NAMALWA (cell line): ENCODE data around the gene PGAM2.

Experiments
- DNase-seq: peaks from one replicate; pipeline ENCODE4 v3.0.0-alpha.2; 2015; ENCODE audit warnings: low spot score

PGAM2 gene

GRCh38 chr7:44085546-44085945, 20.2 kb upstream of the PGAM2 start:
- DNase-seq, result peak; percentile 66

- no peak for DNase-seq
These were observed 19.3 kb upstream of the PGAM2 start for GRCh38 chr7:44084701-44085100.

GRCh38 chr7:44083796-44084195, 18.4 kb upstream of the PGAM2 start:
- DNase-seq, result no peak

DNA sequence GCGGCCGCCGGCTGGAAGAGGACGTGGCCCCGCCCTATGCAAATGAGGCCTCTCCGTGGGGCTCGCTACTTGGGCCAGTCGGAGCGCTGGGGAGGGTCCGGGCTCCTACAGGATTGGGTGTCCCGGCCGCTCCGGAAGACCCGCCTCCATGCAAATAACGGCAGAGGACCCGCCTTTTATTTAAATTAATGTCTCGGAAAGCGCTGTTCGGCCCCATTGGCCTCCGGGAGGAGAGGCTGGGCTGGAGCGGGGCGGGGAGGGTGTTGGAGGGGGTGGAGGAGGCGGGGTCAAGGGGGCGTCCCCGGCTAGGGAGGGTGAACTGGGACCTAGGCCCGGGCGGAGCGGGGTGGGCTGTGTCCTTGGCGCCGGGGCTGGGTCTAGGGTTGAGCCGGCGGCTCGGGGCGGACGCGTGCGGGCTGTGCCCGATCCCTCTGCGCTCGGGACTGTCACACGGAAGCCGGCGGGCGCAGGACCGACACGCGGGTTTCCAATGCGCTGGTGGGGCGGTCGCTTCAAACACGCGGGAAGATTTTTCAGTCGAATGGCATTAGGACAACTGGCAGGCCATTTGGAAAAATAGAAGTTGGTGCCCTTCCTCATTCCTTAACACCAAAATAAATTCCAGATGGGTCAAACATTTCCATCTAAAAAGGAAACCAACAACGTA, 17.3 kb upstream of the PGAM2 start:
- peak; percentile 100 for DNase-seq

DNA sequence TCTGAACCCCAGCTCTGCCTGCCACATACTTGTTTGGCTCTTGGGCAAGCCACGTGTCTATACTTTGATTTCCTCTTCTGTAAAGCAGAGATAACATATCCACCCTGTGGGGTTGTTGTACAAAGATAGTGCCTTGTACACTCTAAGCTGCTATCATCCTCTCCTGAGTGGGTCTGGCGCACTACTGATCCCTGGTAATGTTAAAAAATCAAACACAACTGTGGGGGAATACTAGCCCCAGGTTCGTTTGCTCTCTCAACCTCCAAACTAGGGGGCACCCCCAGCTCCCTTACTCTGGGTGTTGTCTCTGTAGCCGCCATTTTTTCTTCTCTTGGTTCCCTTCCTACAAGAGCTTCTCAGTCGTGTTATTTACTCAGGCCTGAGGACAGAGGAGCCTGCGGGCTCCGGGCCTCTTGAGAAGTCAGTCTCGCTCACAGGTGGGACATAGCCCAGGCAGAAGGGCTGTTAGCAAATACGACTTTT, 15.9 kb upstream of the PGAM2 start:
- DNase-seq, result peak; percentile 72

GRCh38 chr7:44080686-44081265, 15.4 kb upstream of the PGAM2 start:
- no peak for DNase-seq

DNA sequence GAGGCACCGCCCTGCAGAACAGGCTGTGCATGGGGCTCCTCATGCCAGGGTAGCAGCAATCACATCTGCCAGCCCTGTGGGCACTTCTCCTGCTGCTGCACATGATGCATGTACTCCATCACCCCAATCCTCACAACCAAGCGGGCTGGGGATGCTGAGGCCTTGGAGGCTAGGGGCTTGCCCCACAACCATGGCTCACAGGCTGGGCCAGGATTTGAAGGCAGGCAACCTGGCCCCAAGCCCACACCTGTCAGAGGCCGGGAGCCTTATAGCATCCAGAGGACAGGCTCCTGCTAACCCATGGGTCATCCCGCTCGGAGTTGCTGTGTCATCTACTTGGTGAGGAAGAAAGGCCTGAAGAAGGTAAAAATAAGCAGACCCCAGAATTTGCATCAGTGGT, 14.8 kb upstream of the PGAM2 start:
- no peak for DNase-seq

- no peak for DNase-seq
These were observed 14.1 kb upstream of the PGAM2 start for GRCh38 chr7:44079331-44080021.

DNA sequence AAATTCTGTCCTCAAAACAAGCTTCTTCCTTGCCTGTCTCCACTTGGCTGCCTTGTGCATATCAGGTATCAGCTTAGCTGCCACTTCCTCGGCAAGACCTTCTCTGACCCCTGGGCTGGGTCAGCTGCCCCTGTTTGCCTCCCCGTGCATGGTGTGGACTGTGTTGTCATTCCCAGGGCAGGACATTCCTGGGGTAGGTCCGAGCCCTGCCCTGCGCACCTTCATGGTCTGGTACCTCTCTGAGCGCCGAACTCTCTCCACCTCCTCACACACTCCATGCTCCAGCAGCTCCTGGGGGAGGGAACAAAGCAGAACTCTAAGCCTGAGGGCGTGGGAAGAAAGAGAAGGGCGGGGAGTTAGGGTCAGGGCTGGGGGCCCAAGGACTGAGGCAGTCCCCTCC, 13.2 kb upstream of the PGAM2 start:
- no peak for DNase-seq

- no peak for DNase-seq
These were observed 12.3 kb upstream of the PGAM2 start for GRCh38 chr7:44077681-44078091.

DNA sequence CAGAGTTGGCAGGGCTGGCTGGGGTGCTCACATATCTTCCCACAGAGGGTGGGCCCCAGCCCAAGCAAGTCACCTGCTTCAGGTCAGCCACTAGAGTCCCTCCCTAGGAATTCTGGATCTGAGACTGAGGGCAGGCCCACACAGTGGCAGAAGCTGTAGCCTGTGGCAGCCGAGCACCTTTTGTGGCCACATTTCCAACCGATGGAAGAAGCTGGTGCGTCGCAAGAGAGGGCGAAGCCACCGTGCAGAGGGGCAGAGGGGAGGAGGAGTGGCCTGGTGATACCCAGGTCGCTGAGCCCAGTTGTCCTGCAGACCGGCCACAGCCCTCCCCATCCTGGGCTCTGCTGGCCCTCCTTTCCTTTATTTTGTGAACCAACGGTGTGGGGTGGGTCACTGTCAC, 11.7 kb upstream of the PGAM2 start:
- DNase-seq, result no peak

GRCh38 chr7:44076101-44076895, 10.9 kb upstream of the PGAM2 start:
- no peak for DNase-seq

DNA sequence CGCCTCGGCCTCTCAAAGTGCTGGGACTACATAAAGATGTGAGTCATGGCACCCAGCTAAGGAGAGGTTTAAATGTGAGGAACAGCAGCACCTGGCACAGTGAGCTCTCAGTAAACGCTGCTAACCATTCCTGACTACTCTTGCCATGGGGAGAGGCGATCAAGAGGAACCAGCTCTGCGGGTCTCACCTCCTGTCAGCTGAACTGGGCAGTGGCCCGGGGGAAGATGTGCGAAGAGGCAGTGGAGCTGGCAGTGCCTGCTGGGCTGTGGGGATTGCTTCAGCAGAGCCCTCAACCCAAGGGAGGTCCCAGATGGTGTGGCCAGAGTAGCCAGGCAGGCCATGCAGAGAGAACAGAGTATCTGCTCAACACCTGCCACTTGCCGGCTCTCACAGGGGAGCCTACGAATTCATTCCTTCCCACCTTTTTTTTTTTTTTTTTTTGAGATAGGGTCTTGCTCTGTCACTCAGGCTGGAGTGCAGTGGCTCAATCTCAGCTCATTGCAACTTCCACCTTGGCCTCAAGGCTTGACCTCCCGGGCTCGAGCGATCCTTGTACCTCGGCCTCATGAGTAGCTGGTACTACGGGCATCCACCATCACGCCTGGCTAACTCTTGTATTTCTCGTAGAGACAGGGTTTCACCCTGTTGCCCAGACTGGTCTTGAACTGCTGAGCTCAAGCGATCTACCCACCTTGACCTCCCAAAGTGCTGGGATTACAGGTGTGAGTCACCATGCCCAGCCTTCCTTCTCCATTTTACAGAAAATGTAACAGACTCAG, 10.1 kb upstream of the PGAM2 start:
- DNase-seq, result no peak

GRCh38 chr7:44074349-44074695, 9.0 kb upstream of the PGAM2 start:
- no peak for DNase-seq

- DNase-seq, result peak; percentile 79
These were observed 8.4 kb upstream of the PGAM2 start for GRCh38 chr7:44073664-44074348.

GRCh38 chr7:44072364-44073231, 7.2 kb upstream of the PGAM2 start:
- peak; percentile 89 for DNase-seq

DNA sequence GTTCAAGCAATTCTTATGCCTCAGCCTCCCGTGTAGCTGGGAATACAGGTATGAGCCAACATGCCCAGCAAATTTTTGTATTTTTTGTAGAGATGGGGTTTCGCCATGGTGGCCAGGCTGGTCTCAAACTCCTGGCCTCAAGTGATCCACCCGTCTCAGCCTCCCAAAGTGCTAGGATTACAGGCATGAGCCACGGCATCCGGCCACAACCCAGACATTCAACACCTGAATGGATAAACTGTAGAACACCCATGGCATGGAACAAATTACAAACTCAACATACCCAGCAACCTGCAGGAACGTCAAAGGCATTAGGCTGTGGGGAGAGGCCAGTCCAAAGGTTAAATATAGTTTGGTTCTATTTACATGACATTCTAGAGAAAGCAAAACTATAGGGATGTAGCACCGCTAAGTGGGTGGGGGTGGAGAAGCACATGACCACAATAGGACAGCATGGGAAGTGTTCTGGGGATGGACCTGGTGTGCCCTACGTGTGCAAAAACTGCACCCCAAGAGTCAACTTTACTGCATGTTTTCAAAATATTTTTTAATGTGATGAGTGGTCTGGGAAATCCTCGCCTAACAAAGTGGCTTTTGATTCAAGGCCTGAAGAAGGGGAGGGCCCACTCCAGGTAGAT, 6.5 kb upstream of the PGAM2 start:
- DNase-seq, result no peak

DNA sequence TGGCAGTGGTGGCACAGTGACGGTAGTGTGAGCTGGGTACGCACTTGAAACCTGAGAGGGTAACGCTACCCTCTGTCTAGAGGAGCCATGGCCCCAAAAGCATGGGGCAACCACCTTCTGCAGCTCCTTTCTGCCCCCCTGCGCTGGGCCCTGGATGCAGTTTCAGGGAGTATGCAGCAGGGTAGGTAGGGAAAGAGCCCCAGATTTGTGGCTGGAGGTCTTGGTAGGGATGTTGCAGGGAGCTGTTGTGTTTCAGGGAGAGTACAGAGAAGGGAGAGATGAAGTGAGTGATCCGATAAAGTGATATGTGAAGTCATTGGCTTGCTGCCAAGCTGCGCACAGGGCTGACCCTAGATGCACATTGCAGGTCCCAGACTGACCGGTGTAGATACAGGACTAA, 2.7 kb upstream of the PGAM2 start:
- DNase-seq, result no peak

- DNase-seq, result no peak
These were observed 1.9 kb upstream of the PGAM2 start for GRCh38 chr7:44067064-44067951.
